Vagina (tissue), 2 donors: ENCODE results near the gene TMEM208. TPM values are rescaled to one million over a fixed set of nuclear protein-coding genes. Genes with fewer than 3 reads are reported as not detected.

Experiments
- DNase-seq, 2 donors: peaks; one replicate each; pipeline ENCODE4 v3.0.0-alpha.2; 2017; ENCODE audit errors: extremely low spot score in 2 of 2
- H3K27ac ChIP-seq: fragments of 200-600 bp; sonication (generic); one replicate; pipeline ENCODE4 v1.5.1; 2019
- H3K27me3 ChIP-seq: fragments of 200-600 bp; sonication (generic); one replicate; pipeline ENCODE4 v1.5.1; 2019
- H3K36me3 ChIP-seq, 2 donors: fragments of 200-600 bp; sonication (generic); one replicate each; pipeline ENCODE4 v1.5.1; 2017 to 2019
- H3K4me1 ChIP-seq: fragments of 200-600 bp; sonication (generic); one replicate; pipeline ENCODE4 v1.5.1; 2019
- H3K4me3 ChIP-seq, 2 donors: fragments of 200-600 bp; sonication (generic); 1 replicate in 1 of 2; 2 replicates in 1 of 2; pipeline ENCODE4 v1.5.1; 2016 to 2019
- H3K9me3 ChIP-seq: fragments of 200-600 bp; sonication (generic); one replicate; pipeline ENCODE4 v1.5.1; 2019
- POLR2A ChIP-seq, 2 donors: fragments of 450-650 bp; IDR thresholded peaks; one replicate each; pipeline ENCODE4 v1.6.1; 2017; ENCODE audit warnings: antibody characterized with exemption in 2 of 2, mild to moderate bottlenecking in 2 of 2, moderate library complexity in 2 of 2
- POLR2AphosphoS5 ChIP-seq, 2 donors: sonication (generic); formaldehyde crosslinking; IDR thresholded peaks; one replicate each; pipeline ENCODE4 v1.9.0; 2017; ENCODE audit warnings: antibody characterized with exemption in 2 of 2, mild to moderate bottlenecking in 2 of 2, low read depth in 1 of 2; ENCODE audit not compliant: insufficient read depth in 1 of 2
- intact Hi-C: fragments of 100-400 bp; cut with DNase I; formaldehyde crosslinking; loops from one replicate; pipeline ENCODE4 v1.15.1; 2023
- total RNA-seq: library from RNA; depleted of rRNA; stranded (reverse); fragments of >200 nt; gene quantifications from one replicate; pipeline ENCODE4 v1.2.3, GENCODE V29; 2016
- TF ChIP-seq, protein P1 (sequence below), 3 experiments: fragments of 450-650 bp in 2 of 3; fragments of 200-600 bp in 1 of 3; sonication (generic) in 1 of 3; IDR thresholded peaks; one replicate each; pipeline ENCODE4 v1.5.1; 2017 to 2019; ENCODE audit warnings: antibody characterized with exemption in 3 of 3, mild to moderate bottlenecking in 2 of 3, moderate library complexity in 2 of 3

Gene TMEM208
- total RNA-seq, 1 donor from 2014 or later, result 48.9 TPM

DNA sequence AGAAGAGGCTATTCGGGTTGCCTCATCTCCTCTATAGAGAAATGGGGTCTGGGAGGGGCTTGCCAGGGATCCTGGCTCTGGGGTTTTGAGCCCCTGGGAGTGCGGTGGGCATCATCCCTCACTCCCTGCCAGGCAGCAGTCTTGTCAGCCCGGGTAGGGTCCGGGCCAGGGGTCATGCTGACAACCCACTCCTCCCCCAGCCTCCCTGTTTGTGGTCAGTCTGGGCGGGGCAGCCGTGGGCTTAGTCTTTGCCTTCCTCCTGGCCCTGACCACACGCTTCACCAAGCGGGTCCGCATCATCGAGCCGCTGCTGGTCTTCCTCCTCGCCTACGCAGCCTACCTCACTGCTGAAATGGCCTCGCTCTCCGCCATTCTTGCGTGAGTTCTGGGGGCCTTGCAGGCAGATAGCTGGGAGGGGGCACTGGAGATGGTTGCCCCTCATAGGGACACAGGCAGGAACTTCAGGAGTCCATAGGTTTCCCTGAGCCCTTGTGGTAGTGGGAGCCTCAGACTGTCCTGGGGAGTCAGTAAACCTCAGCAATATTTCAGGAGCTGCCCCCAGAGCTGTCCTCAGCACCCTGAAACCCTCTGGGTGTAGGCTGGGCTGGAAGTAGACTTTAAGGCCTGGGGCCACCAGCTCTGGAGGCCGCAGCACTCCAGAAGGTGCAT is 28.8 kb downstream of the TMEM208 start:
- no peaks in the 10 kb centered on the region for H3K4me1 ChIP-seq
- H3K27ac ChIP-seq, result no peak overlapping the region
- H3K9me3 ChIP-seq, result no peaks in the 10 kb centered on the region
- intact Hi-C loops, result no loop called here
- H3K36me3 ChIP-seq, result no peaks in the 10 kb centered on the region
- DNase-seq, result no peak
- TF ChIP-seq POLR2A (IDR thresholded peaks at IDR 0.05) (no peak), POLR2AphosphoS5 (IDR thresholded peaks at IDR 0.05; ENCODE audit: insufficient read depth in 1 of 2, low read depth in 1 of 2) (no peak)
- TF ChIP-seq, protein P1, sequence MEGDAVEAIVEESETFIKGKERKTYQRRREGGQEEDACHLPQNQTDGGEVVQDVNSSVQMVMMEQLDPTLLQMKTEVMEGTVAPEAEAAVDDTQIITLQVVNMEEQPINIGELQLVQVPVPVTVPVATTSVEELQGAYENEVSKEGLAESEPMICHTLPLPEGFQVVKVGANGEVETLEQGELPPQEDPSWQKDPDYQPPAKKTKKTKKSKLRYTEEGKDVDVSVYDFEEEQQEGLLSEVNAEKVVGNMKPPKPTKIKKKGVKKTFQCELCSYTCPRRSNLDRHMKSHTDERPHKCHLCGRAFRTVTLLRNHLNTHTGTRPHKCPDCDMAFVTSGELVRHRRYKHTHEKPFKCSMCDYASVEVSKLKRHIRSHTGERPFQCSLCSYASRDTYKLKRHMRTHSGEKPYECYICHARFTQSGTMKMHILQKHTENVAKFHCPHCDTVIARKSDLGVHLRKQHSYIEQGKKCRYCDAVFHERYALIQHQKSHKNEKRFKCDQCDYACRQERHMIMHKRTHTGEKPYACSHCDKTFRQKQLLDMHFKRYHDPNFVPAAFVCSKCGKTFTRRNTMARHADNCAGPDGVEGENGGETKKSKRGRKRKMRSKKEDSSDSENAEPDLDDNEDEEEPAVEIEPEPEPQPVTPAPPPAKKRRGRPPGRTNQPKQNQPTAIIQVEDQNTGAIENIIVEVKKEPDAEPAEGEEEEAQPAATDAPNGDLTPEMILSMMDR (IDR thresholded peaks at IDR 0.05), result no peak
- no peaks in the 10 kb centered on the region for H3K27me3 ChIP-seq
- H3K4me3 ChIP-seq, result no peak overlapping the region

- H3K4me1 ChIP-seq, result no peaks in the 10 kb centered on the region
- no peaks in the 10 kb centered on the region for H3K9me3 ChIP-seq
- no peak for DNase-seq
- no peak overlapping the region for H3K4me3 ChIP-seq
- intact Hi-C loops, result no loop called here
- H3K27ac ChIP-seq, result no peak overlapping the region
- TF ChIP-seq POLR2A (IDR thresholded peaks at IDR 0.05) (no peak), POLR2AphosphoS5 (IDR thresholded peaks at IDR 0.05; ENCODE audit: insufficient read depth in 1 of 2, low read depth in 1 of 2) (no peak)
- TF ChIP-seq, protein P1 (IDR thresholded peaks at IDR 0.05), result no peak
- H3K36me3 ChIP-seq, result no peaks in the 10 kb centered on the region
- H3K27me3 ChIP-seq, result no peaks in the 10 kb centered on the region
Measured at GRCh38 chr16:67256701-67257230, 29.8 kb downstream of the TMEM208 start.

DNA sequence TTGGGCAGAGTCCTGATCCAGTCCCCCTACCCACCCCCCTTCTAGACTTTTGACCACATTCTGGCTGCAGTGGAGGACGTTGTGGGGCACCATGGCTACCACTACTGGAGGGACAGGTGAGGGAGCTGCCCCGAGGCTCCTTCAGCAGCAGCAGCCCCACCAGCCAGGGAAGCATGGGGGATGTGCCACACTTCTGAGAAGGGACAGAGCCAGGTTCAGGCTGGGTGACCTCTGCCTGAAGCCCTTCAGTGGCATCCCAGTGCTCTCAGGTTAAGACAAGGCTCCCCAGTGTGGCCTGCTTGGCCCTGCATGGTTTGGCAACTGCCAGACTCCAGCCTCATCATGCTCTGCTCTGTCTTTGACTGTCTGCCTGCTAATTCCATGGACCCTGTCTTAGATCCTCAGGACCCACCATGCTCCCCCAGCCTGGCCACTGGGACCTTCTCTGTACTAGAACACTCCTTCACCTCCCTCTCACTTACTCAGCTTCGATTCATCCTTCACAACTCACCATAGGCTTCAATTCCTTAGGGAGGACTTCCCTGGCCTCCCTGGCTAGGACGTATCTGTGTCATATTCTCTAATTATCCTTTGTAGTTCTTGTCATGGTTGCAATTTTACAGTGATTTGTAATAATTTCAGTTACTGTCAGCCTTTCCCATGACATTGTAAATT is 30.7 kb downstream of the TMEM208 start:
- DNase-seq, result no peak
- H3K27ac ChIP-seq, result no peak overlapping the region
- TF ChIP-seq POLR2AphosphoS5 (IDR thresholded peaks at IDR 0.05; ENCODE audit: insufficient read depth in 1 of 2, low read depth in 1 of 2) (no peak), POLR2A (IDR thresholded peaks at IDR 0.05) (no peak)
- TF ChIP-seq, protein P1 (IDR thresholded peaks at IDR 0.05), result no peak
- H3K9me3 ChIP-seq, result no peaks in the 10 kb centered on the region
- no peaks in the 10 kb centered on the region for H3K4me1 ChIP-seq
- no peaks in the 10 kb centered on the region for H3K27me3 ChIP-seq
- H3K36me3 ChIP-seq, result no peaks in the 10 kb centered on the region
- intact Hi-C loops, result no loop called here
- no peak overlapping the region for H3K4me3 ChIP-seq

DNA sequence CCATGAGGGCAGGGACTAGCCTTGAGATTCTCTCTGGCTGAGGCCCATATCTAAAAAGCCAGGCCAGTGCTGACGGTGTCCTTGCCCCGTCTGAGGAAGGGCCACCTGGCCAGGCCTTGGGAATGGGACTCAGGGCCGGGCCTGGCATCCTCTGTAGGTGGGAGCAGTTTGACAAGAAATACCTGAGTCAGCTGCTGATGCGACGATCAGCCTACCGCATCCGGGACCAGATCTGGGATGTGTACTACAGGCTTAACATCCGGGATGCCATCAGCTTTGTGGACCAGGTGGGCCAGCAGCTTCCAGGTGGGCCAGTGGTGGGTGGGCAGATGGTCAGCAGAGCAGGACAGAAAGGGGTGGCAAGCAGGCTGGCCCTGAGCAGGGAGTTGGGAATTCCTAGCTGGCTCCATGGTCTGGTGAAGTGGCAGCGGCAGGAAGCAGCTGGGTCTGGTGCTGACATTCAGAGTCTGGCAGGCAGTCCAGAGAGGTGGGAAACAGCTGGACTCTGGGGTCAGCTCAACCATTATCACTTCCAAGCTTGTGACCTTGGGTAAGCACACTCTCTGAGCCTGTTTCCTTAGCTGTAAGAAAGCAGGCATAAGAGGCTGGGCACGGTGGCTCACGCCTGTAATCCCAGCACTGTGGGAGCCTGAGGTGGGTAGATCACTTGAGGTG is 31.4 kb downstream of the TMEM208 start:
- no peaks in the 10 kb centered on the region for H3K9me3 ChIP-seq
- H3K4me1 ChIP-seq, result no peaks in the 10 kb centered on the region
- intact Hi-C loops, result no loop called here
- H3K27me3 ChIP-seq, result no peaks in the 10 kb centered on the region
- H3K36me3 ChIP-seq, result no peaks in the 10 kb centered on the region
- H3K27ac ChIP-seq, result no peak overlapping the region
- DNase-seq, result no peak
- TF ChIP-seq POLR2A (IDR thresholded peaks at IDR 0.05) (no peak), POLR2AphosphoS5 (IDR thresholded peaks at IDR 0.05; ENCODE audit: insufficient read depth in 1 of 2, low read depth in 1 of 2) (no peak)
- TF ChIP-seq, protein P1 (IDR thresholded peaks at IDR 0.05), result no peak
- H3K4me3 ChIP-seq, result no peak overlapping the region
